H9 (cell line): ENCODE measurements around the gene CDC27. TPM values are rescaled to one million over a fixed set of nuclear protein-coding genes. Genes with fewer than 3 reads are reported as not detected.

Experiments used
- DNase-seq: peaks from one replicate; pipeline ENCODE4 v3.0.0-alpha.2; 2017
- H2AFZ ChIP-seq: one replicate; pipeline ENCODE4 v1.6.1; 2013; ENCODE audit warnings: mild to moderate bottlenecking, low read length, control low read depth, moderate library complexity
- H2AK5ac ChIP-seq: 2 replicates; pipeline ENCODE4 v1.6.1; 2013; ENCODE audit warnings: low read length, control low read depth, mixed read lengths; ENCODE audit not compliant: insufficient read length
- H2BK120ac ChIP-seq: one replicate; pipeline ENCODE4 v1.6.1; 2013; ENCODE audit warnings: low read depth, mild to moderate bottlenecking, low read length, control low read depth, inconsistent platforms; ENCODE audit not compliant: poor library complexity, severe bottlenecking
- H2BK12ac ChIP-seq: 2 replicates; pipeline ENCODE4 v1.6.1; 2013; ENCODE audit warnings: low read length, control low read depth, mixed read lengths, low read depth; ENCODE audit not compliant: insufficient read length
- H2BK15ac ChIP-seq: 2 replicates; pipeline ENCODE4 v1.6.1; 2013; ENCODE audit warnings: low read depth, low read length, control low read depth
- H2BK20ac ChIP-seq: one replicate; pipeline ENCODE4 v1.6.1; 2013; ENCODE audit warnings: low read depth, mild to moderate bottlenecking, low read length, control low read depth, inconsistent platforms; ENCODE audit not compliant: poor library complexity, severe bottlenecking
- H2BK5ac ChIP-seq: 2 replicates; pipeline ENCODE4 v1.6.1; 2013; ENCODE audit warnings: low read length, control low read depth, mixed read lengths; ENCODE audit not compliant: insufficient read length
- H3K14ac ChIP-seq: 2 replicates; pipeline ENCODE4 v1.6.1; 2013; ENCODE audit warnings: low read length, control low read depth; ENCODE audit not compliant: insufficient read depth
- H3K18ac ChIP-seq: 2 replicates; pipeline ENCODE4 v1.6.1; 2013; ENCODE audit warnings: low read depth, mild to moderate bottlenecking, mixed read lengths, low read length, control low read depth; ENCODE audit not compliant: insufficient read length
- H3K23ac ChIP-seq: 2 replicates; pipeline ENCODE4 v1.6.1; 2013; ENCODE audit warnings: low read length, control low read depth, mixed read lengths, low read depth; ENCODE audit not compliant: insufficient read length
- H3K23me2 ChIP-seq: 2 replicates; pipeline ENCODE4 v1.6.1; 2013; ENCODE audit warnings: low read depth, mild to moderate bottlenecking, mixed read lengths, low read length, control low read depth; ENCODE audit not compliant: insufficient read length, poor library complexity, severe bottlenecking
- H3K27ac ChIP-seq: 2 replicates; pipeline ENCODE4 v1.5.1; 2013; ENCODE audit warnings: low read length, control low read depth, mixed read lengths, low read depth; ENCODE audit not compliant: insufficient read length
- H3K27me3 ChIP-seq: 2 replicates; pipeline ENCODE4 v1.6.1; 2013; ENCODE audit warnings: low read length, control low read depth, inconsistent platforms; ENCODE audit not compliant: insufficient read depth
- H3K4ac ChIP-seq: 2 replicates; pipeline ENCODE4 v1.6.1; 2013; ENCODE audit warnings: low read depth, mild to moderate bottlenecking, control low read depth, inconsistent platforms, low read length, moderate library complexity
- H3K4me1 ChIP-seq: 2 replicates; pipeline ENCODE4 v1.6.1; 2013; ENCODE audit warnings: low read length, control low read depth, inconsistent platforms; ENCODE audit not compliant: insufficient read depth
- H3K4me2 ChIP-seq: 2 replicates; pipeline ENCODE4 v1.6.1; 2013; ENCODE audit warnings: low read length, control low read depth, mixed read lengths; ENCODE audit not compliant: insufficient read length, insufficient read depth
- H3K56ac ChIP-seq: 2 replicates; pipeline ENCODE4 v1.6.1; 2013; ENCODE audit warnings: low read depth, mild to moderate bottlenecking, mixed read lengths, low read length, control low read depth; ENCODE audit not compliant: insufficient read length
- H3K79me1 ChIP-seq: 2 replicates; pipeline ENCODE4 v1.6.1; 2013; ENCODE audit warnings: low read depth, mild to moderate bottlenecking, moderate library complexity, low read length, control low read depth, inconsistent platforms; ENCODE audit not compliant: insufficient read depth, poor library complexity, severe bottlenecking
- H3K79me2 ChIP-seq: 2 replicates; pipeline ENCODE4 v1.6.1; 2013; ENCODE audit warnings: low read length, control low read depth, inconsistent platforms; ENCODE audit not compliant: insufficient read depth
- H3K9ac ChIP-seq: 2 replicates; pipeline ENCODE4 v1.6.1; 2013; ENCODE audit warnings: low read length, control low read depth, mixed read lengths; ENCODE audit not compliant: insufficient read length; ENCODE audit errors: extremely low read depth
- H3K9me3 ChIP-seq: one replicate; pipeline ENCODE4 v1.6.1; 2013; ENCODE audit warnings: low read depth, low read length, inconsistent platforms; ENCODE audit not compliant: control insufficient read depth
- H3T11ph ChIP-seq: one replicate; pipeline ENCODE4 v1.6.1; 2013; ENCODE audit warnings: mild to moderate bottlenecking, low read length, control low read depth, inconsistent platforms
- H4K20me1 ChIP-seq: one replicate; pipeline ENCODE4 v1.6.1; 2013; ENCODE audit not compliant: control insufficient read depth, insufficient read length, insufficient read depth
- H4K5ac ChIP-seq: 2 replicates; pipeline ENCODE4 v1.6.1; 2013; ENCODE audit warnings: low read depth, mild to moderate bottlenecking, mixed read lengths, low read length, control low read depth; ENCODE audit not compliant: insufficient read length
- H4K8ac ChIP-seq: replicated peaks from 2 replicates; pipeline ENCODE4 v1.6.1; 2013; ENCODE audit warnings: low read length, control low read depth, mixed read lengths, low read depth; ENCODE audit not compliant: insufficient read length
- H4K91ac ChIP-seq: 2 replicates; pipeline ENCODE4 v1.6.1; 2013; ENCODE audit warnings: low read depth, mild to moderate bottlenecking, moderate library complexity, mixed read lengths, low read length, control low read depth; ENCODE audit not compliant: insufficient read length
- H3K27ac Mint-ChIP-seq, 3 experiments: 2 replicates in 2 of 3; 3 replicates in 1 of 3; pipeline ENCODE4 v1.8.0; 2020 to 2021; ENCODE audit warnings: mixed read lengths in 3 of 3, mild to moderate bottlenecking in 1 of 3, moderate library complexity in 1 of 3
- H3K27me3 Mint-ChIP-seq: 2 replicates; pipeline ENCODE4 v1.8.0; 2021; ENCODE audit warnings: low read depth, mild to moderate bottlenecking, moderate library complexity, mixed read lengths
- H3K36me3 Mint-ChIP-seq, 3 experiments: 2 replicates in 2 of 3; 3 replicates in 1 of 3; pipeline ENCODE4 v1.8.0; 2020 to 2021; ENCODE audit warnings: low read depth in 3 of 3, mixed read lengths in 3 of 3; ENCODE audit not compliant: insufficient read depth in 1 of 3
- H3K4me1 Mint-ChIP-seq, 2 experiments: 2 replicates each; pipeline ENCODE4 v1.8.0; 2020; ENCODE audit warnings: mixed read lengths in 2 of 2
- H3K4me3 Mint-ChIP-seq, 2 experiments: 2 replicates in 1 of 2; 3 replicates in 1 of 2; pipeline ENCODE4 v1.8.0; 2020 to 2021; ENCODE audit warnings: mild to moderate bottlenecking in 2 of 2, mixed read lengths in 2 of 2, moderate library complexity in 1 of 2
- H3K9me3 Mint-ChIP-seq, 2 experiments: 2 replicates in 1 of 2; 3 replicates in 1 of 2; pipeline ENCODE4 v1.8.0; 2020; ENCODE audit warnings: mild to moderate bottlenecking in 2 of 2, mixed read lengths in 2 of 2, moderate library complexity in 1 of 2
- WGBS: extraction: QIAGEN DNeasy Blood & Tissue Kit; methylation state at CpG from one replicate; pipeline ENCODE4 v1.1.7; 2013; ENCODE audit warnings: missing lambda C conversion rate, low lambda C conversion rate, mixed read lengths; ENCODE audit not compliant: insufficient read length; ENCODE audit errors: extremely low coverage; 5-methylcytosine and 5-hydroxymethylcytosine counted together
- total RNA-seq: library from RNA; stranded (reverse); gene quantifications from 2 replicates; pipeline ENCODE4 v1.2.1, GENCODE V29; 2021
- TF ChIP-seq, protein P1 (sequence below): fragments of 200-600 bp; sonication (generic); conservative IDR thresholded peaks from 3 replicates; pipeline ENCODE4 v1.8.0; 2021; ENCODE audit warnings: antibody characterized with exemption, mild to moderate bottlenecking

CDC27 gene
- total RNA-seq, 1 experiment from 2014 or later: 82.5 TPM

DNA sequence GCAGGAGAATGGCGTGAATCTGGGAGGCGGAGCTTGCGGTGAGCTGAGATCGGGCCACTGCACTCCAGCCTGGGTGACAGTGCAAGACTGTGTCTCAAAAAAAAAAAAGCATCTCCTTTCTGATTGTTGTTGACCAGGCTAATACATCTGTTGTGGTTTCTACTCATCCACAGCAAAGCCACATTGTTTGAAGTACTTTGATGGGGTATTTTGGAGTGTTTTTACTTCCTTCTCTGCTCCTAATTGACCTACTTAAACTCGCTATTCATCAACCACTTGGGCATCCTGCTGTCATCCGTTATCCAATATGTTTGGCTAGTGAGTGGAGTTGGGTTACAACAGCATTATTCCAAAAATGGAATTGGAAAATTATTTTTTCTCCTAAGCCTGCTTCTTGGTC is 3.5 kb upstream of the CDC27 start:
- Histone ChIP-seq H3K4me1 (no peaks in the 10 kb centered on the region), H3K9me3 (no peaks in the 10 kb centered on the region), H4K20me1 (no peaks in the 10 kb centered on the region), H3K23me2 (peaks cover 7% of the 10 kb centered on the region), H3K27me3 (no peaks in the 10 kb centered on the region; the same call in 1 of the 2 replicates), H2BK120ac (no peak overlapping the region), H4K8ac (no peak overlapping the region), H3K4ac (no peak overlapping the region), H3K27ac (no peak overlapping the region), H2BK15ac (no peak overlapping the region), H2AFZ (no peak overlapping the region), H4K91ac (no peak overlapping the region), H2AK5ac (no peak overlapping the region), H3K18ac (no peak overlapping the region), H3K79me1 (no peaks in the 10 kb centered on the region), H3K14ac (no peak overlapping the region), H2BK5ac (no peak overlapping the region), H3K79me2 (peaks cover 4% of the 10 kb centered on the region; the same call in 1 of the 2 replicates), H3K4me2 (no peak overlapping the region), H3K56ac (no peak overlapping the region), H2BK20ac (no peak overlapping the region), H2BK12ac (no peak overlapping the region), H3K23ac (no peak overlapping the region), H3K9ac (no peak overlapping the region), H3T11ph (no peak overlapping the region), H4K5ac (no peak overlapping the region)
- DNase-seq: no peak
- Mint-ChIP-seq H3K27me3 (peaks cover 2% of the 10 kb centered on the region), H3K36me3 (no peaks in the 10 kb centered on the region), H3K27ac (no peak overlapping the region), H3K9me3 (no peaks in the 10 kb centered on the region; a peak in 1 of 5 replicates), H3K4me1 (peaks cover 5 to 11% of the 10 kb centered on the region in 2 experiments), H3K4me3 (no peak overlapping the region)
- TF ChIP-seq, protein P1, sequence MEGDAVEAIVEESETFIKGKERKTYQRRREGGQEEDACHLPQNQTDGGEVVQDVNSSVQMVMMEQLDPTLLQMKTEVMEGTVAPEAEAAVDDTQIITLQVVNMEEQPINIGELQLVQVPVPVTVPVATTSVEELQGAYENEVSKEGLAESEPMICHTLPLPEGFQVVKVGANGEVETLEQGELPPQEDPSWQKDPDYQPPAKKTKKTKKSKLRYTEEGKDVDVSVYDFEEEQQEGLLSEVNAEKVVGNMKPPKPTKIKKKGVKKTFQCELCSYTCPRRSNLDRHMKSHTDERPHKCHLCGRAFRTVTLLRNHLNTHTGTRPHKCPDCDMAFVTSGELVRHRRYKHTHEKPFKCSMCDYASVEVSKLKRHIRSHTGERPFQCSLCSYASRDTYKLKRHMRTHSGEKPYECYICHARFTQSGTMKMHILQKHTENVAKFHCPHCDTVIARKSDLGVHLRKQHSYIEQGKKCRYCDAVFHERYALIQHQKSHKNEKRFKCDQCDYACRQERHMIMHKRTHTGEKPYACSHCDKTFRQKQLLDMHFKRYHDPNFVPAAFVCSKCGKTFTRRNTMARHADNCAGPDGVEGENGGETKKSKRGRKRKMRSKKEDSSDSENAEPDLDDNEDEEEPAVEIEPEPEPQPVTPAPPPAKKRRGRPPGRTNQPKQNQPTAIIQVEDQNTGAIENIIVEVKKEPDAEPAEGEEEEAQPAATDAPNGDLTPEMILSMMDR: no peak
- WGBS: no CpG with 5 or more reads among the region's 6 CpGs
